ENCODE data around the gene SNAP47.

SNAP47 gene

DNA sequence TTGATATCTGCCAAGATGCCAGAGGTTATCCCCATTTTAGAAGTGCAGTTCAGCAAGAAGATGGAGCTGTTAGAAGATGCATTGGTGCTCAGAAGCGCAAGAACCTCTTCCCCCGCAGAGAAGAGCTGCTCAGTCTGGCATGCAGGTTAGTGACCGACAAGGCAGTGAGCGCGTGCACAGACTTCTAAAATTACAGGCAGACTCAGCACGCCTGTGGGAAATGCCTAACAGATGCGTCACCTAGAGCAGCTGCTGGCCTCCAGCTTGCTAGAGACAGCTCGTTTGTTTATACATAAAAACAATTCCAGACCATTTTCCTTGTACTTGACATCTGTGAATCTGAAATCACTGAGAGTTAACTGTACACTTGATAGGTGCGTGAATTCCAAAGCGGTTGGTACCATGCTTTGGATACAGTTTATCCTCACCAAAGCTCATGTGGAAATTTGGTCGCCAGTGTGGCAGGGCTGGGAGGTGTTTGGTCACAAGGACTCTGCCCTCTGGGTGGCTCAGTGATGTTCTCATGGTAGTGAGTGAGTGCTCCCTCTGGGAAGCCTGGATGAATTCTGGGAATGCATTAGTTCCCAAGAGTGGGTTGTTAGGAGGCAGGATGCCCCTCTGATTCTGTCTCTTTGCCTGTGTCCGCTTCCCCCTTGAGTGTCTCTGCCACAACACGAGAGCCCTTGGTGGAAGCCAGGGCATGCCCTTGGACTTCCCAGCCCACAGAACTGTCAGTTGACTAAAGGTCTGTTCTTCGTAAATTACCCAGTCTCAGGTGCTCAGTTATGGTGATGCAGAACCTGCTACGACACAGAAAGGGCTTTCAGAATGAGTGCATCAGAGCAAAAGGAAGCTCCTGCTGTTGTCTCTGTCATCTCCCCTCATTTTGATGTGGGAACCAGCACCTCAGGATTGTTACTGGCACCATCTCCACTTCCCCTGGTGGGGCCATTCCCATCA is 24.4 kb downstream of the SNAP47 start:
- Histone ChIP-seq H3K4me3 (ENCODE audit: low read length, poor library complexity, severe bottlenecking) (no peak overlapping the region), H3K9ac (ENCODE audit: low read depth, low read length, poor library complexity, severe bottlenecking) (no peak overlapping the region), H3K79me2 (ENCODE audit: insufficient read depth, low read length) (peaks cover 6% of the 10 kb centered on the region; the same call in 1 of the 2 replicates), H3K27me3 (ENCODE audit: insufficient read depth, low read length, poor library complexity, severe bottlenecking) (no peaks in the 10 kb centered on the region), H3F3A (ENCODE audit: low read depth) (peaks cover 2% of the 10 kb centered on the region; the same call in 1 of the 2 replicates), H3K9me3 (ENCODE audit: insufficient read depth, low read depth, low read length) (no peaks in the 10 kb centered on the region), H4K20me1 (ENCODE audit: insufficient read depth, low read length, poor library complexity, severe bottlenecking) (peaks cover 13% of the 10 kb centered on the region), H2AFZ (ENCODE audit: low read length) (no peak overlapping the region), H3K36me3 (ENCODE audit: insufficient read depth, low read length) (peaks cover 49% of the 10 kb centered on the region; the same call in 1 of the 2 replicates), H3K4me1 (ENCODE audit: insufficient read depth, low read length, poor library complexity, severe bottlenecking) (peaks cover 15% of the 10 kb centered on the region), H3K4me2 (ENCODE audit: low read depth, low read length, poor library complexity, severe bottlenecking) (no peak overlapping the region), H3K9me2 (replicated peaks; ENCODE audit: low read depth, low read length) (no peaks in the 10 kb centered on the region)
- no peak for TF ChIP-seq EZH2phosphoT487 (IDR thresholded peaks at IDR 0.05; ENCODE audit: borderline replicate concordance)

DNA sequence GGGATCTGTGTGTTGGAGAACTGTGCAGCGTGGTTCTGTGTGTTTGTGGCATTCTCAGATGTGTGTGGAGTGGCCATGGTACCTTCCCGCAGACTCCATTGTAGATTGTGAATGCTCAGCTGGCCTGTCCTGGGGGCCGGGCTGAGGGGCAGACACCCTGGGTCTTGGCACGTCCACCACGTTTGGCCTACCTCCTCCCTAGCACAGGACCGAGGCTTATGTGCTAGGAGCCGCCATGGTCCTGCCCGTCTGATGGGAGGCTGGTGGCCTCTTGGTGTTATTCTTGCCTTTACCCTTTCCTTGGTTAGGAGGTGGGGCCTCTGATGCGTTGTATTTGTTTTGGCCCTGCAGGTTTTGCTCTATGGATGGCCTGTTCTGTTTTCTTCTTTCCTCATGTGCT is 25.1 kb downstream of the SNAP47 start:
- peaks cover 12% of the 10 kb centered on the region; the same call in 1 of the 2 replicates for H3K79me2 ChIP-seq (ENCODE audit: insufficient read depth, low read length)
- peaks cover 50% of the 10 kb centered on the region; the same call in 1 of the 2 replicates for H3K36me3 ChIP-seq (ENCODE audit: insufficient read depth, low read length)

DNA sequence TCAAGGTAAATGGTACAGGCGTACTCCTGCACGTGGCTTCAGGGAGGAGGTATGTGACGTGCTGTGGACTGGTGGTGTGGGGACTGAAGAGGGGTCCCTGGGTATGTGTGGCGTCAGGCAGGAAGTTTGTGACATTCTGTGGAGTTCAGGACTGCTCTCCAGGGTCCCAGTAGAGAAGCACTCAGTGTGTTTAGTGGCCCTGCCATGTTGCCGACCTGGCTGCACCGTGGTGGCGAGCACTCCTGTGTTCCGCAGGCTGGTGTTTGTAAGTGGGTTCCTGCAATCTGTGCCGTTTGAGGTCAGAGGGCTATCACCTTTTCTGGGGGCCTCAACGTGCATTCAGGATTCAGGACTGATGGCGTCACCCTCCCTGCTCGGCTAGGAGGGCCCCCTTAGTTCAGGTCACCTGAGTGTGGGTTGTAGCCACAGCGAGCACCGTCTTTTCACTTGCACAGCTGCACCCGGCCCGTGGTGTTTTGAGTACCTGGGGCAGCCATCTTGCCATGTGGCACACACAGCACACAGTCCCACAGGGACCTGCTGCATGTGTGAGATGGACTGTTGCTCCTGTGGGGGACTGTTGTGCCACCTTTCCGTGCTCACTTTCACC is 26.5 kb downstream of the SNAP47 start:
- no peak overlapping the region for H2AFZ ChIP-seq (ENCODE audit: low read length)
- TF ChIP-seq EZH2phosphoT487 (IDR thresholded peaks at IDR 0.05; ENCODE audit: borderline replicate concordance): no peak
- TF ChIP-seq, protein P1, sequence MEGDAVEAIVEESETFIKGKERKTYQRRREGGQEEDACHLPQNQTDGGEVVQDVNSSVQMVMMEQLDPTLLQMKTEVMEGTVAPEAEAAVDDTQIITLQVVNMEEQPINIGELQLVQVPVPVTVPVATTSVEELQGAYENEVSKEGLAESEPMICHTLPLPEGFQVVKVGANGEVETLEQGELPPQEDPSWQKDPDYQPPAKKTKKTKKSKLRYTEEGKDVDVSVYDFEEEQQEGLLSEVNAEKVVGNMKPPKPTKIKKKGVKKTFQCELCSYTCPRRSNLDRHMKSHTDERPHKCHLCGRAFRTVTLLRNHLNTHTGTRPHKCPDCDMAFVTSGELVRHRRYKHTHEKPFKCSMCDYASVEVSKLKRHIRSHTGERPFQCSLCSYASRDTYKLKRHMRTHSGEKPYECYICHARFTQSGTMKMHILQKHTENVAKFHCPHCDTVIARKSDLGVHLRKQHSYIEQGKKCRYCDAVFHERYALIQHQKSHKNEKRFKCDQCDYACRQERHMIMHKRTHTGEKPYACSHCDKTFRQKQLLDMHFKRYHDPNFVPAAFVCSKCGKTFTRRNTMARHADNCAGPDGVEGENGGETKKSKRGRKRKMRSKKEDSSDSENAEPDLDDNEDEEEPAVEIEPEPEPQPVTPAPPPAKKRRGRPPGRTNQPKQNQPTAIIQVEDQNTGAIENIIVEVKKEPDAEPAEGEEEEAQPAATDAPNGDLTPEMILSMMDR (conservative IDR thresholded peaks at IDR 0.05; ENCODE audit: low read length): no peak
- peak overlapping the region; percentile 53 for H3K4me2 ChIP-seq (ENCODE audit: low read depth, low read length, poor library complexity, severe bottlenecking)
- H3K9ac ChIP-seq (ENCODE audit: low read depth, low read length, poor library complexity, severe bottlenecking): no peak overlapping the region
- H3F3A ChIP-seq (ENCODE audit: low read depth): peaks cover 10% of the 10 kb centered on the region
- H3K36me3 ChIP-seq (ENCODE audit: insufficient read depth, low read length): peaks cover 50% of the 10 kb centered on the region; the same call in 1 of the 2 replicates
- no peaks in the 10 kb centered on the region for H3K9me3 ChIP-seq (ENCODE audit: insufficient read depth, low read depth, low read length)
- peaks cover 33% of the 10 kb centered on the region for H3K4me1 ChIP-seq (ENCODE audit: insufficient read depth, low read length, poor library complexity, severe bottlenecking)
- H3K4me3 ChIP-seq (ENCODE audit: low read length, poor library complexity, severe bottlenecking): no peak overlapping the region
- H3K27me3 ChIP-seq (ENCODE audit: insufficient read depth, low read length, poor library complexity, severe bottlenecking): no peaks in the 10 kb centered on the region
- H3K79me2 ChIP-seq (ENCODE audit: insufficient read depth, low read length): peaks cover 15% of the 10 kb centered on the region; the same call in 1 of the 2 replicates
- peaks cover 24% of the 10 kb centered on the region for H4K20me1 ChIP-seq (ENCODE audit: insufficient read depth, low read length, poor library complexity, severe bottlenecking)
- H3K9me2 ChIP-seq (replicated peaks; ENCODE audit: low read depth, low read length): no peaks in the 10 kb centered on the region

More for the DNA sequence above, 25.1 kb downstream of the SNAP47 start:
- H3F3A ChIP-seq (ENCODE audit: low read depth): peaks cover 2% of the 10 kb centered on the region; the same call in 1 of the 2 replicates
- peaks cover 16% of the 10 kb centered on the region for H4K20me1 ChIP-seq (ENCODE audit: insufficient read depth, low read length, poor library complexity, severe bottlenecking)
- peaks cover 21% of the 10 kb centered on the region for H3K4me1 ChIP-seq (ENCODE audit: insufficient read depth, low read length, poor library complexity, severe bottlenecking)
- no peak overlapping the region for H2AFZ ChIP-seq (ENCODE audit: low read length)
- TF ChIP-seq, protein P1 (conservative IDR thresholded peaks at IDR 0.05; ENCODE audit: low read length): no peak
- no peak for TF ChIP-seq EZH2phosphoT487 (IDR thresholded peaks at IDR 0.05; ENCODE audit: borderline replicate concordance)
- no peaks in the 10 kb centered on the region for H3K27me3 ChIP-seq (ENCODE audit: insufficient read depth, low read length, poor library complexity, severe bottlenecking)
- no peaks in the 10 kb centered on the region for H3K9me3 ChIP-seq (ENCODE audit: insufficient read depth, low read depth, low read length)
- H3K9ac ChIP-seq (ENCODE audit: low read depth, low read length, poor library complexity, severe bottlenecking): no peak overlapping the region
- H3K9me2 ChIP-seq (replicated peaks; ENCODE audit: low read depth, low read length): no peaks in the 10 kb centered on the region
- no peak overlapping the region for H3K4me2 ChIP-seq (ENCODE audit: low read depth, low read length, poor library complexity, severe bottlenecking)
- no peak overlapping the region for H3K4me3 ChIP-seq (ENCODE audit: low read length, poor library complexity, severe bottlenecking)

Data from Loucy (cell line).